Neuron (in vitro differentiated cells): ENCODE measurements around the gene TGFB2.

Source experiments
- H2AFZ ChIP-seq: one replicate; pipeline ENCODE4 v1.6.1; 2013; ENCODE audit warnings: low read depth, mild to moderate bottlenecking, inconsistent platforms, low read length, moderate library complexity
- H3K27me3 ChIP-seq: one replicate; pipeline ENCODE4 v1.6.1; 2013; ENCODE audit warnings: low read length; ENCODE audit not compliant: insufficient read depth
- H3K36me3 ChIP-seq: one replicate; pipeline ENCODE4 v1.6.1; 2013; ENCODE audit warnings: low read length; ENCODE audit not compliant: insufficient read depth
- H3K4me1 ChIP-seq: one replicate; pipeline ENCODE4 v1.6.1; 2013; ENCODE audit warnings: low read length; ENCODE audit not compliant: insufficient read depth
- H3K4me3 ChIP-seq: 2 replicates; pipeline ENCODE4 v1.5.1; 2013; ENCODE audit warnings: mild to moderate bottlenecking, low read length, moderate library complexity
- H3K9me3 ChIP-seq: one replicate; pipeline ENCODE4 v1.6.1; 2013; ENCODE audit warnings: low read length

TGFB2 gene

DNA sequence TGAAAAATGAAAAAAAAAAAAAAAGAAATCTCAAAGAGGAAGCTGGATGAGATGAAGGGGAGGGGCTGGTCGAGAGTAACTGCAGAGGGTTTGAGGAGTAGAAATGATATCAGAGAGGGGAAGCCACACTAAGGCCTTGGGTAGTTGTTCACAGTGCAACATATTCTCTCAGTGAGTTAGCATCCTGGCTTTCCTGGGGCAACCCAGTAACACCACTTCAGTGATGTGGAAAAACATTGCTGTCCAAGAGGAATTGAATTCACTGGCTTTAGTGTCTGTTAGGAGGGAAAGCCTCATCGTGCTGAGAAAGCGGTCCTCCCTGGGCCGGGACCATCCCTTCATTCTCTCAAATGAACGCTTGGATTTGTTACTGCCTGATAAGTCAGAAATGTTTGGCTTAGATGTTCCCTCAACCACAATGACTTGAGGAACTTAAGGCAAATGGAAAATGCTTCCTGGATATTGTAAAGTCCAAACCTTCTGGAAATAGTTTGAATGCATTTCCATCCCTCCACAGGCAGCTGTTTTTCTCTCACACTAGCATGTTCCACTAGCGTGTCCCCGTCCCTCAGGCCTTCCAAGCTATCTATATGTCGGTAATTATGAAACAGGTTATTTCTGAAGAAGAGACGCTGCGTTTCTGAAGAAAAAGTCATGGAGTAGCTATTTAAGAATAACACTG, 12.2 kb downstream of the TGFB2 start:
- Histone ChIP-seq H3K4me3 (no peak overlapping the region), H3K36me3 (peaks cover 8% of the 10 kb centered on the region), H3K9me3 (peaks cover 5% of the 10 kb centered on the region), H3K27me3 (no peaks in the 10 kb centered on the region), H2AFZ (no peak overlapping the region), H3K4me1 (peaks cover 5% of the 10 kb centered on the region)

DNA sequence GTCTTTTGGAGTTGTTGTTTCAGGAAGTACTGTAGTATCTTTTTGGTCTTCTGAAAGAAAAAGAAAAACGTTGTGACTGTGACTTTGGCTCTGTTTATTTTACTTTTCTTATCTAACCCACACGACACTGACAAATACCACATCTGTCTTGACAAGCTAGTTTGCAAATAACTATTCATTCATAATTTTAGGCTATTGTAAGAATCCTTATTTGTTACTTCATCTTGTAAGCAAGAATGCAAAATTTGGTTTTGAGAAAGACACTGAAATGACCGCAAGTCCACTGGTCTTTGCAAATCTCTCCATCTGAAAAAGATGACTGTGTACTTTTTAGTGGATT, 12.7 kb downstream of the TGFB2 start:
- no peak overlapping the region for H3K4me3 ChIP-seq

DNA sequence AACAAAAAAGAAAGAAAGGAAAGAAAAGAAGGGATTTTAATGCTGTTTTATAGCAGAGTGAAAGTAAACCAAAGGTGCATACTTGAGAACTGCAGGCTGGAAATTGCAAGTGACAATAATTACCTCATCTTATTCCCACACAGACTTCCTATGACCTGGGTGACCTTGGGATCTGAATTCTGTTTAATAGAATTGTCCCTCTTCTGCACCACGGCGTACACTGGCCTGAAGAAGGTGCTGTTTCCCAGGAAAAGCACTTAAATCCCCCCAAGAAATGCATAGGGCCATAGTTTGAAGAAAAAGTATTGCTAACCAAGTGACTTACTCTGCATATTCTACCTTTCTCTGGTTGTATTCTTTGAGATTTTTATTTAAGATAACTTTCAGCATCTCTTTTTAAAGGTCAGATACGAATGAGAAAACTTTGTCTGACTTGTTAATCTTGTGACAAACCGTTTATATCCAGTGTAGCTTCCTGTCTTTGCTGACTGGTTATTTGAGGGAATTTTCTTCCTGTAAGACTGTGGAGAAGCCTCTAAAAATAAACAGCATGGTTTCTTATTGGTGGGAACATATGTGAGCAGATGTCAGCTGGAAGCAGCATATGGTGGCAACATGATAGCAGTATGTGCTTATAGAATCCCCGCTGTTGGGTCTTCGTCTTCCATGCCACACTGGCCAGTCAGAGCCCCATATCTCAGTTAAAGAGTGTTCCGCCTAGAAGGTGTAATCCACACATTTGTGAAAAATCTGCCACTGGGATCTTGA, 16.3 kb downstream of the TGFB2 start:
- no peaks in the 10 kb centered on the region for H3K27me3 ChIP-seq
- H3K4me3 ChIP-seq = no peak overlapping the region
- no peaks in the 10 kb centered on the region for H3K4me1 ChIP-seq
- peaks cover 14% of the 10 kb centered on the region for H3K36me3 ChIP-seq
- H3K9me3 ChIP-seq = peaks cover 12% of the 10 kb centered on the region
- H2AFZ ChIP-seq = no peak overlapping the region

More for the DNA sequence above, 12.7 kb downstream of the TGFB2 start:
- peaks cover 8% of the 10 kb centered on the region for H3K36me3 ChIP-seq
- H3K4me1 ChIP-seq = peaks cover 5% of the 10 kb centered on the region
- no peak overlapping the region for H2AFZ ChIP-seq
- H3K27me3 ChIP-seq = no peaks in the 10 kb centered on the region
- peaks cover 5% of the 10 kb centered on the region for H3K9me3 ChIP-seq

DNA sequence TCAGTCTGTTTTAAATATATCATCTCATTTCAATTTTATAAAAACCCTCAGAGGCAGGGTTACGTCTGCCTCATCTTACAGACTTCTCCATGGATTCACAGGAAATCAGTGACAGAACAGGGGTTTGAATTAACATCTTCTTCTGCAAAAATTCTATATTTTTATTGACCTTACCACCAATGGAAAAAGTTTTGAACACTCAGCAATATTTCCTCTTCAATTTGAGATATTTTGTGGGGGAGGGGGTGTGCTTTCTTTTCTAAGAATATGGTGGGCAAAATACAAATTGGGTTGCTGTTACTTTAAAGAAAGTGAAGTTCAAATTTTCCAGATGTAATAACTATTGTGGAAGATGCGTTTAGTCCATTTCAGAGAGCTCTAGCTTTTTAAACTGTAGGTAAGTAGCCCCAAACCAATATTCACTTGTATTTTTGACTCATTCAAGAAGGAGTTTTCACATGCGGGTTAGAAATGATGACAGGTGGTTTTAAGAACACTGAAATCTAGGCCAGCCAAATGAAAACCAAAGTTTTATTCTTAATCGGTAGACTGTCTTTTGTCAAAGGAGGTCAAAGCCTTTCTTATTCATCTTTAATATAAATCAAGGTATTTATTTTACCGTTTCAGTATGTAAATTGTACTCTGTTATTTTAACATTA, 17.4 kb downstream of the TGFB2 start:
- Histone ChIP-seq H3K27me3 (no peaks in the 10 kb centered on the region), H3K4me3 (no peak overlapping the region), H3K36me3 (peaks cover 14% of the 10 kb centered on the region), H3K4me1 (no peaks in the 10 kb centered on the region), H2AFZ (no peak overlapping the region), H3K9me3 (peaks cover 9% of the 10 kb centered on the region)

DNA sequence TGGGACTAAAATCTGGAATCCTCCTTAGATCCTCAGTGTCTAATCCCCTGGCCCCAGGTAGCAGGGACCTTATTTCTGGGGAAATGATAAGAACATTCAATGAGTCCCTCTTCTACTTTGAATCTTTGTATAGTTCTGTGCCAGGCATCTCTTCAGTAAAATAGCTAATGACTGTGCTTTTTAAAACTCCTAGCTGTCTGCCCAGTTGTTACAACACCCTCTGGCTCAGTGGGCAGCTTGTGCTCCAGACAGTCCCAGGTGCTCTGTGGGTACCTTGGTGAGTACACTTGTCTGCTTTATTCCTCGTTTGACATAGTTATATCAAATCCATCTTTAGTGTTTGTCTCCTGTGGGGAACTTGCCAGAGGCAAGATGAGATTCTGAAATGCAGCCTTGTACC, 18.0 kb downstream of the TGFB2 start:
- H3K36me3 ChIP-seq = peaks cover 14% of the 10 kb centered on the region

DNA sequence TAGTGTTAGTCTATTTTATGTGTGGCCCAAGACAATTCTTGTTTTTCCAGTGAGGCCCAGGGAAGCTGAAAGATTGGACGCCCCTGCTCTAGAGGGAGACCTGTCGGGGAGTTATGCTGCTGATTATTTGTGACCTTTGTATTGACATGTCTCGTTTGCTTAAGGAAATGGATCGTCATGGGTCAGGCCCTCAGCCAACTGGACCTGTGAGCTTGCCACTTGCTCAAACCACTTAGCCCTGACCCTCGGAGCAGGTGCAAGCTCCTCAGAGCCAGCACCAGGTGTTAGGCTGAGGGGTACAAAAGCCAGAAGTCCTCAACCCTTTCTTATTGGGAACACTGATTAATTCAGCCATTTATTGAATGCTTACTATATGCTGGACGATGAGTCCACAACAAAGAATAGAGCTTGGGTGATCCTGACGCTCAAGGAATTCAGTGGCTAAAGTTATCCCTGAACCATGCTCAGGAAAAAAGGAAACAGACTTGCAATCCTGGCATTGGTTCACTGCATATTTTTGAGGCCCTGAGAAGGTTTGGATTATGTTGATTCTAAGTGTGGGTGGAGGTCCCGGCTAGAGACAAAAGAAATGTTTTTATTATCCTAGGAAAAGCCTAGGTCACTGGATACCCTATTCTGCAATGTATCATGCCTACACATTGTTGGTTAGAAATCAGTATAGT, 19.0 kb downstream of the TGFB2 start:
- no peaks in the 10 kb centered on the region for H3K4me1 ChIP-seq
- peaks cover 12% of the 10 kb centered on the region for H3K36me3 ChIP-seq
- H3K9me3 ChIP-seq = peaks cover 7% of the 10 kb centered on the region
- no peak overlapping the region for H3K4me3 ChIP-seq
- H2AFZ ChIP-seq = no peak overlapping the region
- no peaks in the 10 kb centered on the region for H3K27me3 ChIP-seq

More for the DNA sequence above, 18.0 kb downstream of the TGFB2 start:
- H3K27me3 ChIP-seq = no peaks in the 10 kb centered on the region
- no peaks in the 10 kb centered on the region for H3K4me1 ChIP-seq
- H3K9me3 ChIP-seq = peaks cover 7% of the 10 kb centered on the region
- H2AFZ ChIP-seq = no peak overlapping the region
- no peak overlapping the region for H3K4me3 ChIP-seq

DNA sequence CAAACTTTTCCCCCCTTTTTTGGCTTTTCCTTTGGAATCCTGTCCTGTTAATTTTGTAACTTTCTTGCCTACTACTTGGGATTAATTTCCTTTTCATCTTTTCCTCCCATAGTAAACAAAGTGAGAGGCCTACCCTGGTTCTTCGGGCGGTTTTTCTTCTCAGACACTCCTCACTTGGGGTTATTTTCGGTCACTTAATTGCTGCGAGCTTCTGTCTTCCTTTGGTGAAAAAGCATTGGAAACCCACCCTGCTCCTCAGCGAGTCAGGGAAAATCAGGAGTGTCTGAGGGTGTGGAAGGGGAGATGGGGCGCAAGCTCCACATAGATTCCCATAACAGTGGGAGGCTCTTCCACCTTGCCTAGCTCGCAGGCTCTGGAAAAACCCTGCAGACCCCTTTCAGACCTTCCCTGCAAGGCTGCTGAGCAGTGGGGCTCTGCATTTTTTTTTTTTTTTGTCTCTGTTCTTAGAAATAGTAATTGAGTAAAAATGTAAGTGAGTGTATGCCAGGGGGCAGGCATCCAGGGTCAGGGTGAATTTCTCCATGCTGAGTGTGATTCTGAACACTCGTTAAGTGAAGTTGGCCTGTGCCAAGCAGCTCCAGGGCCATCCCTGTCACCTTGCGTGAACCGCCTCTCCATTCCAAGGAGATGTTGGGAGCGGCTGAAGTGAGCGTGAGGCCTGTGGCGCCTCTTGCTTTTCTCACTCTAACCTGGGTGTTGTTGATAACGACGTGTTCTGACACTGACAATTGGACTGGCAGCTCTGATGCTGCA, 20.3 kb downstream of the TGFB2 start:
- H3K9me3 ChIP-seq = peaks cover 7% of the 10 kb centered on the region
- no peak overlapping the region for H2AFZ ChIP-seq
- H3K36me3 ChIP-seq = peaks cover 6% of the 10 kb centered on the region
- H3K27me3 ChIP-seq = no peaks in the 10 kb centered on the region
- H3K4me3 ChIP-seq = no peak overlapping the region
- no peaks in the 10 kb centered on the region for H3K4me1 ChIP-seq

DNA sequence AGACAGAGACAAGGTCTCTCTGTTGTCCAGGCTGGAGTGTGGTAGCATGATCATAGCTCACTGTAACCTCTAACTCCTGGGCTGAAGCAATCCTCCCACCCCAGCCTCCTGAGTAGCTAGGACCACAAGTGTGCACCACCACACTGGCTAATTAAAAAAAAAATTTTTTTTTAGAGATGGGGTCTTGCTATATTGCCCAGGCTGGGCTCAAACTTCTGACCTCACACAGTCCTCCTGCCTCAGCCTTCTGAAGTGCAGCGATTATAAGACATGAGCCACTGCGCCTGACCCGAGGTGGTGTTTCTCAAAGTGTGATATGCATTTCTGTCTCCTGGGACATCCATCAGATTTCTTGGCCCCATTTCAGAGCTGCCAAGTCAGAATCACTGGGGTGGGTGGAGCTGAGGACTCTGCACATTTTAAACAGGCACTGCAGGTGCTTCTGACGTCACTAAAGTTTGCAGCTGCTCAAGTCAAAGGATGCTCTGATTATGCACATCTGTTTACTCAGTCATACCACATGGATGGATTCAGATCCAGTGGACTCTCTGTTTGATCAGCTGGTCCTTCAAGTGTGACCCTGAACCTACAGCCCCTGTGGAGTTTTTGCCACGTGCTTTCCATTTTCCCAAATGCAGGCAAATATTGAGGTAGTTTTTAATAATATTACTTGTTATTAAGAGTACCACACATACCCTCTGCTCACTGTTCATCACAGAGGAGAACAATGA, 21.4 kb downstream of the TGFB2 start:
- no peak overlapping the region for H2AFZ ChIP-seq
- peaks cover 6% of the 10 kb centered on the region for H3K36me3 ChIP-seq
- no peaks in the 10 kb centered on the region for H3K27me3 ChIP-seq
- H3K4me3 ChIP-seq = no peak overlapping the region
- H3K4me1 ChIP-seq = peaks cover 3% of the 10 kb centered on the region
- H3K9me3 ChIP-seq = peaks cover 7% of the 10 kb centered on the region

DNA sequence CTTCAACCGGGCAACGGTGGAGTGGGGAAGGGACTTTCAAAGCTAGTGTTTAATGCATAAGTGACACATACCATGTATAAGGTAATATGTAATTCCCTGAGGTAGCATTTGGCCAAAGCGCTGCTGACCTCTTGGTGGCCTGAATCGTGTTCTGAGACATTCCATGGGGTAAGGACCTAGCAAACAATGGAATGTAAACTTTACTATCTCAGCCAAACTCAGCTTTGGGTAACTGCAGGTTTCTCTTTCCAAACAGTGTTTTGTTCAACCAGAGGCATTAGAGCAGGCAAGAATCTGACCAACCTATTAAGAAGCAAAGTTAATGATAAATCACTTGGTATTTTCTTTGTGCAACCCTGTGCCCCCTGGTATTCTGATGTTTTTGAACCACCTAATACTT, 22.0 kb downstream of the TGFB2 start:
- peaks cover 3% of the 10 kb centered on the region for H3K4me1 ChIP-seq
- H3K4me3 ChIP-seq = no peak overlapping the region
- no peaks in the 10 kb centered on the region for H3K27me3 ChIP-seq
- H3K36me3 ChIP-seq = peaks cover 6% of the 10 kb centered on the region
- peaks cover 7% of the 10 kb centered on the region for H3K9me3 ChIP-seq
- H2AFZ ChIP-seq = no peak overlapping the region

DNA sequence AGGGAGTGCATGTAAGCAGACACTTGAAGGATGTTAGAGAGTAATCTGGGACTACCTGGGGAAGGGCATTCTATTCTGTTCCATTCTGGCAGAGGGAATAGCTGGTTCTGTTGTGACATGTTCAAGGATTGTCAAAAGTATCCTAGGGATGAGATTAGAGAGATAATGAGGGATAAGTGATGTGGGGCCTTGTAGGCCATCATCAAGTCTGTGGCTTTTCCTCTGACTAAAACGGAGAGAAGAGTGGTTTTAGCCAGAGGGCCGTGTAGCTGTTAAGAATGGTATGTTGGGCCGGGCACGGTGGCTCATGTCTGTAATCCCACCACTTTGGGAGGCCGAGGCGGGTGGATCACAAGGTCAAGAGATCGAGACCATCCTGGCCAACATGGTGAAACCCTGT, 23.6 kb downstream of the TGFB2 start:
- H2AFZ ChIP-seq = no peak overlapping the region
- H3K36me3 ChIP-seq = peaks cover 6% of the 10 kb centered on the region
- H3K27me3 ChIP-seq = no peaks in the 10 kb centered on the region
- no peak overlapping the region for H3K4me3 ChIP-seq
- H3K9me3 ChIP-seq = peaks cover 7% of the 10 kb centered on the region
- peaks cover 5% of the 10 kb centered on the region for H3K4me1 ChIP-seq

DNA sequence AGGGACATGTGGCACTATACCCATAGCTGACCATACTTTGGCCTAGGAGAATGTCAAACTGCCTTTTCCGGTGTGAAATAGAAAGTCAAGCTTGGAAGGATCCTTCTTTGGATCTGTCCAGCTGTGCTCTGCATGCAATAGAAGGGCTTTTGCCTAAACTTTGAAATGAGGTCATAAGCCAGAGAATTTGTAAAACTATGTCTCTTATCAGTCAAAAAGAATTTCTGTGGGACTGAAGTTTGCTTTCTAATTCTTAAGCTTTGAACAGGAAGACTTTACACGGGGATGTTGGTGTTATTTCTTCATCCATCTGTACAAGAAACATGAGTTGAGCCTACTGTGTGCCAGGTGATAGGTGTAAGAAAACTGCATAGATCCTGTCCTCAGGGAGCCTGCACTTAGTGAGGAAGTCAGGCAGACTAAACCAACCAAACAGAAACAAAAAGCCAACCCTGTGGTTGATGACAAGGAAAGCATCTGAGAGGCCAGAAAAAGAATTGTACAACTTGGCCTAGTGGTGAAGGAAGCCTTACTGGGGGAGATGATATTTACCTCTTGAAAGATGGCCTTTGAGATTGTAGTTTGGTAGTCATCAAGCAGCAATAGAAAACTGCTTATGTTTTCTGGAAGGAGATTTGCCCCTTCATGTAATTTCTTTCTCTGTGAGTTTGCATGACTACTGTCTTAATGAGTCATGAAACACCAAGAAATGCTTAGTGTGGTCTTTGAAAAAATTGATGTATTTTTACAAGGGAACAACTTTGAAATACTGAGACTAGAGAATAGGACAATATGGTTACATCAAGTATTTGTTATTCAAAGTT, 24.8 kb downstream of the TGFB2 start:
- H3K9me3 ChIP-seq = peaks cover 1% of the 10 kb centered on the region
- H3K4me3 ChIP-seq = no peak overlapping the region
- peaks cover 3% of the 10 kb centered on the region for H3K36me3 ChIP-seq
- H3K27me3 ChIP-seq = no peaks in the 10 kb centered on the region
- no peak overlapping the region for H2AFZ ChIP-seq
- peaks cover 13% of the 10 kb centered on the region for H3K4me1 ChIP-seq
